Measurements from ENCODE around the gene MSLN.

Gene MSLN

GRCh38 chr16:788399-789126 is 28.0 kb downstream of the MSLN start, which contains the start of gene CHTF18:
CHTF18 (plus strand) TSS chr16:788620; CDS start chr16:788685, 65 bp downstream.
- H3K27ac ChIP-seq: peak within 1 kb of the TSS; percentile 87
- TF ChIP-seq ZFX (IDR thresholded peaks at IDR 0.05): peak; percentile 58
- no peak for TF ChIP-seq CTCF (conservative IDR thresholded peaks at IDR 0.05)

GRCh38 chr16:789191-789850 is 28.8 kb downstream of the MSLN start:
- peak overlapping the region; percentile 87 for H3K27ac ChIP-seq
- no peak for TF ChIP-seq CTCF (conservative IDR thresholded peaks at IDR 0.05)

GRCh38 chr16:790086-790485 is 29.6 kb downstream of the MSLN start:
- H3K27ac ChIP-seq: peak overlapping the region; percentile 87; the same call in 1 of the 2 replicates

GRCh38 chr16:791131-791530 is 30.6 kb downstream of the MSLN start:
- no peak overlapping the region for H3K27ac ChIP-seq
- no peak for TF ChIP-seq CTCF (conservative IDR thresholded peaks at IDR 0.05)
- TF ChIP-seq ZFX (IDR thresholded peaks at IDR 0.05): no peak

More at GRCh38 chr16:790086-790485, 29.6 kb downstream of the MSLN start:
- TF ChIP-seq CTCF (conservative IDR thresholded peaks at IDR 0.05) (no peak), ZFX (IDR thresholded peaks at IDR 0.05) (no peak)

- TF ChIP-seq CTCF (conservative IDR thresholded peaks at IDR 0.05) (no peak), ZFX (IDR thresholded peaks at IDR 0.05) (no peak)
- H3K27ac ChIP-seq: no peak overlapping the region
These were observed 31.9 kb downstream of the MSLN start for GRCh38 chr16:792221-792995.

GRCh38 chr16:793414-793813 is 32.9 kb downstream of the MSLN start:
- TF ChIP-seq CTCF (conservative IDR thresholded peaks at IDR 0.05) (no peak), ZFX (IDR thresholded peaks at IDR 0.05) (no peak)
- no peak overlapping the region for H3K27ac ChIP-seq
